ENCODE data around the gene PKMYT1. TPM values are rescaled to one million over a fixed set of nuclear protein-coding genes. Genes with fewer than 3 reads are reported as not detected.
A peak's percentile ranks its signal among the peaks of the same experiment; 100 is the strongest.

The PKMYT1 gene
- polyA plus RNA-seq: 2.9 and 5.9 TPM in 2 replicates
- polyA minus RNA-seq: 1.6 TPM in 1 of 2 replicates, not detected in the other

DNA sequence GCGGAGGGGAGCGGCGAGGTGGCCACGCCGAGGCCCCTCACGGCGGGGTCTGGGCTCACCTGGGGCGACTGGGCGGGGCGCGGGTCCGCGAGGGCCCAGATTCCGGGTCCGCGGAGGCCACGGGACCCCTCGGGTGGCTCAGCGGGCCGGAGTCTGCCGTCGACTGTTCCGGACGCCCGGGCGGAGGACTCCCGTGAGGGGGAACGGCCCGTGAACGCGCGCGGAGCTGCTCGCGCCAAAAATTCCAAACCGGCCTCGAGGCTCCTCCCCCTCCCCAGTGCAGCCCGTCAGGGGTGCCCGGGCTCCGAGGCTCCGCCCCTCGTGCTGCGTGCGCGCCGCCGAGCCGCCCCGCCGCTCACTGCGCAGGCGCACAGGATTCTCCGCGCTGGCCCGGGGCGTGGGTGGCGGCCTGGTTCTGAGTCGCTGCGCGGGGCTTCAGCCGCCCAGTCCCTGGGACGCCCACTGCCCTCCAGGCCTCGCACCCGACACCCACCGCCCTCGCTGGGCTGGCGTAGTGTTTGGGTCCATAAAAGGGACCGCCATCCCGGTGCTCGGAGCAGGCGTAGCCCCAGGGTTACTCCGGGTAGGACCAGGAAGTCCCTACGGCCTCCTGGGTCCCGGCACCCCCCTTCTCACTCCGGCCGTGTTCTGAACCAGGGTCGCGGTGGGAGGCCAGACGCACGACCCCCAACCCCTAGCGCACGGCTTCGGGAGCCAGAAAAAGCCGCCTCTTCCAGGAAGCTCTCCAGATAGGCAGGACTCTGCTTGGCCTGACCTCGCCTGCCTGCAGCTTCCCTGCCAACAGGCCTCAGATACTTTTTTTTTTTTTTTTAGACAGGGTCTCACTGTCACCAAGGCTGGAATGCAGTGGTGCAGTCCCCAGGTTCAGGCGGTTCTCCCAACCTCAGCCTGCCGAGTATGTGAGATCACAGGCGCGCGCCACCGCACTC, at the start of gene PKMYT1:
PKMYT1 (minus strand) TSS at position 220 of the 950 bp plus-strand sequence. CDS start 789 bp downstream, outside the sequence.
- Histone ChIP-seq H3K27ac (ENCODE audit: low read length) (no peak within 1 kb of the TSS), H4K20me1 (ENCODE audit: insufficient read depth) (no peaks in the 10 kb centered on the region), H3K79me2 (replicated peaks; ENCODE audit: insufficient read depth, low read length) (no peaks in the 10 kb centered on the region), H3F3A (ENCODE audit: insufficient read depth, low read length, poor library complexity, severe bottlenecking) (no peaks in the 10 kb centered on the region), H3K9ac (ENCODE audit: low read length) (peak within 1 kb of the TSS; percentile 79), H3K27me3 (ENCODE audit: insufficient read depth, low read depth, low read length) (no peaks in the 10 kb centered on the region), H3K4me2 (ENCODE audit: low read length) (peak within 1 kb of the TSS; percentile 51), H3K4me3 (ENCODE audit: low read length) (peak within 1 kb of the TSS; percentile 81), H3K9me2 (ENCODE audit: insufficient read depth, low read length) (no peaks in the 10 kb centered on the region), H2AFZ (ENCODE audit: low read depth, low read length) (peak within 1 kb of the TSS; percentile 51), H3K9me3 (ENCODE audit: low read length) (no peaks in the 10 kb centered on the region), H3K36me3 (ENCODE audit: insufficient read depth, low read length) (no peaks in the 10 kb centered on the region)
- TF ChIP-seq POLR2AphosphoS5 (IDR thresholded peaks at IDR 0.05): peak; percentile 88
- TF ChIP-seq EZH2 (IDR thresholded peaks at IDR 0.05; ENCODE audit: borderline replicate concordance, insufficient read depth, low read length, poor library complexity, severe bottlenecking): no peak
- peak; percentile 97 for TF ChIP-seq MXI1 (conservative IDR thresholded peaks at IDR 0.05; ENCODE audit: poor library complexity, severe bottlenecking)
- TF ChIP-seq RAD21 (conservative IDR thresholded peaks at IDR 0.05): no peak
- TF ChIP-seq EP300 (conservative IDR thresholded peaks at IDR 0.05; ENCODE audit: poor library complexity, severe bottlenecking): peak; percentile 18

- TF ChIP-seq SMC3 (conservative IDR thresholded peaks at IDR 0.05; ENCODE audit: poor library complexity) (no peak), TAF1 (IDR thresholded peaks at IDR 0.05; ENCODE audit: low read depth) (no peak), RAD21 (conservative IDR thresholded peaks at IDR 0.05) (no peak), REST (IDR thresholded peaks at IDR 0.05; ENCODE audit: borderline replicate concordance) (no peak), POLR2AphosphoS5 (IDR thresholded peaks at IDR 0.05) (no peak), EP300 (conservative IDR thresholded peaks at IDR 0.05; ENCODE audit: poor library complexity, severe bottlenecking) (no peak), MXI1 (conservative IDR thresholded peaks at IDR 0.05; ENCODE audit: poor library complexity, severe bottlenecking) (no peak), EZH2 (IDR thresholded peaks at IDR 0.05; ENCODE audit: borderline replicate concordance, insufficient read depth, low read length, poor library complexity, severe bottlenecking) (no peak)
- TF ChIP-seq, protein P1, sequence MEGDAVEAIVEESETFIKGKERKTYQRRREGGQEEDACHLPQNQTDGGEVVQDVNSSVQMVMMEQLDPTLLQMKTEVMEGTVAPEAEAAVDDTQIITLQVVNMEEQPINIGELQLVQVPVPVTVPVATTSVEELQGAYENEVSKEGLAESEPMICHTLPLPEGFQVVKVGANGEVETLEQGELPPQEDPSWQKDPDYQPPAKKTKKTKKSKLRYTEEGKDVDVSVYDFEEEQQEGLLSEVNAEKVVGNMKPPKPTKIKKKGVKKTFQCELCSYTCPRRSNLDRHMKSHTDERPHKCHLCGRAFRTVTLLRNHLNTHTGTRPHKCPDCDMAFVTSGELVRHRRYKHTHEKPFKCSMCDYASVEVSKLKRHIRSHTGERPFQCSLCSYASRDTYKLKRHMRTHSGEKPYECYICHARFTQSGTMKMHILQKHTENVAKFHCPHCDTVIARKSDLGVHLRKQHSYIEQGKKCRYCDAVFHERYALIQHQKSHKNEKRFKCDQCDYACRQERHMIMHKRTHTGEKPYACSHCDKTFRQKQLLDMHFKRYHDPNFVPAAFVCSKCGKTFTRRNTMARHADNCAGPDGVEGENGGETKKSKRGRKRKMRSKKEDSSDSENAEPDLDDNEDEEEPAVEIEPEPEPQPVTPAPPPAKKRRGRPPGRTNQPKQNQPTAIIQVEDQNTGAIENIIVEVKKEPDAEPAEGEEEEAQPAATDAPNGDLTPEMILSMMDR (IDR thresholded peaks at IDR 0.05; ENCODE audit: poor library complexity, severe bottlenecking): no peak
- Histone ChIP-seq H4K20me1 (ENCODE audit: insufficient read depth) (no peaks in the 10 kb centered on the region), H3K4me2 (ENCODE audit: low read length) (no peak overlapping the region), H3F3A (ENCODE audit: insufficient read depth, low read length, poor library complexity, severe bottlenecking) (no peaks in the 10 kb centered on the region), H3K79me2 (replicated peaks; ENCODE audit: insufficient read depth, low read length) (no peaks in the 10 kb centered on the region), H3K27ac (ENCODE audit: low read length) (no peak overlapping the region), H2AFZ (ENCODE audit: low read depth, low read length) (no peak overlapping the region), H3K4me3 (ENCODE audit: low read length) (no peak overlapping the region), H3K9me3 (ENCODE audit: low read length) (no peaks in the 10 kb centered on the region), H3K36me3 (ENCODE audit: insufficient read depth, low read length) (no peaks in the 10 kb centered on the region), H3K9me2 (ENCODE audit: insufficient read depth, low read length) (no peaks in the 10 kb centered on the region), H3K9ac (ENCODE audit: low read length) (no peak overlapping the region), H3K27me3 (ENCODE audit: insufficient read depth, low read depth, low read length) (peaks cover 24% of the 10 kb centered on the region)
These were observed 49.4 kb upstream of the PKMYT1 start for GRCh38 chr16:3029491-3030221.
